Measurements from ENCODE around the gene CXCL11. TPM values are rescaled to one million over a fixed set of nuclear protein-coding genes. Genes with fewer than 3 reads are reported as not detected.
"Not testable (repeated sequence)": the region's sequence is repeated elsewhere in the genome, so short reads cannot be mapped to it uniquely, and the experiment has no call there.

Gene CXCL11
- total RNA-seq, 1 donor from 2014 or later = 0.32 TPM

DNA sequence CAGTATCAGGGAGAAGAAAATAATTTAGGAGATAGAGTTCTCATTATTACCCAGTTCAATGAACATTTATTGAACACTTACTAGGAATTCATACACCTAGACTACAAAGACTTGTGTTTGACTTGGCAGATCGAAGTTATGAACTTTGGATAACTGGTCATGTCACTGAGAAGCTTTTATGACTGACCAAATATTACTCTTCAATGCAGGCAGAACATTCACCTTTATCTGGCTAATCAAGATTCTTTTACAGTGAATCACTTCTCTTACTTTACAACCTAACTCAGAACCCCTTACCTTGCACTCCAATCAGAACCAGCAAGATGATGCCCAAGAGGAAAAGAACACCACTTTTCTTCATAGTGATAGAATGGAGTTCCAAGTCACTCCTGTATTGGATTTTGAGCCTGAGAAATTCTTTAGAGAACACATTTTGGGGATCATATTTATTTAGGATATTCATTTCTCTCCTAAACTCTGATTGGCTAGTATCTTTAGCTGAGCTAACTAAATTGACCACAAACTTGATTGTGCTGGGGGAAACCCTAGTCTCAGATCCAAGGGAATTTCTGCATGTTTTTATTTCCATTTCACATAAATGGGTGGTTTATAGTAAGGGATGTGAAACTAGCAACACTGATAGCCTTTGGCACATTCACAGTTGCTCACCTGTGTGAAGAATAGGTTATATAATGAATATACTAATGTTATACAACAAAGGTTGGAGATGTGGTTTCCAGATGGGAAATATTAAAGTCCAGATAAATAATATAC, 28.6 kb downstream of the CXCL11 start, which contains the start of gene CXCL9:
Gene CXCL9, minus strand, starts transcription at position 421 of the 774 bp plus-strand sequence. Its CDS starts 60 bp downstream, at position 361.
- no peak for DNase-seq (ENCODE audit: low spot score)
- intact Hi-C loops (cut with DNase I) = no loop called here

DNA sequence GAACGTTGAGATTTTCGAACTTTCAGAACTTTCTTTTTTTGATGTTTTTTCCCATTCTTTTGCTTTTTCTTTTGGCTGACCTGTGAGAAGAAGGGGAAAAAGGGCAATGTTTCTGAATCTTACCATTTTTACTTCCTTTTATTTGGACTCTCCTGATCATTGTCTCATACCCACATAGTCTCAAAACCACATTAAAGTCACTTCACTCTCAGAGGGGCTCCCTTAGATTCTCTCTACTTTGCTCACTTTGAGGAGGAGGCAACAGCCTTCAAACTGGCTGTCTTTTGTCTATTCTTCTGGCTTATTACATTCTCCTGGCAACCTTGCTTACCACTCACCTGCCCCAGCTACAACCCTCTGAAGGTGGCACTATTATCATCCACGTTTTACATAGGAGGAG, 32.2 kb downstream of the CXCL11 start:
- DNase-seq (ENCODE audit: low spot score) = no peak
- intact Hi-C loops (cut with DNase I) = no loop called here

DNA sequence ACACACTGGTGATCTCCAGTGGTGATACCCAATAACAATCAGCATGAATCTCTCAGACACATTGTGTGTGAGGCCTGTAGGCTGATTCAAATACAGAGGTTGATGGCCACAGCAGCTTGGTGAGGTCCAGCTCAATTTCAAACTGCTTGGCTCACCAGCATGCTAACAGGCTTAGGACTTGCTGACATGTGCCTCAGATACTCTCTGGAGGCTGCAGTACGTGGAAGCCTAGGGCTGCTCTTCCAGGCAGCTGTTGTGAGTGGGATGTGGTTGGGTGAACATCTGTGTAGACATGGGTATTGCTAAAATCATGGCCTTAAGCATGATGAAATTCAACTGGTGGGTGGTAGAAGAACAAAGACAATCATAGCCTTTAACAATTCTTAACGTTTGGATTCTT, 32.8 kb downstream of the CXCL11 start:
- DNase-seq (ENCODE audit: low spot score) = no peak
- intact Hi-C loops (cut with DNase I) = no loop called here

DNA sequence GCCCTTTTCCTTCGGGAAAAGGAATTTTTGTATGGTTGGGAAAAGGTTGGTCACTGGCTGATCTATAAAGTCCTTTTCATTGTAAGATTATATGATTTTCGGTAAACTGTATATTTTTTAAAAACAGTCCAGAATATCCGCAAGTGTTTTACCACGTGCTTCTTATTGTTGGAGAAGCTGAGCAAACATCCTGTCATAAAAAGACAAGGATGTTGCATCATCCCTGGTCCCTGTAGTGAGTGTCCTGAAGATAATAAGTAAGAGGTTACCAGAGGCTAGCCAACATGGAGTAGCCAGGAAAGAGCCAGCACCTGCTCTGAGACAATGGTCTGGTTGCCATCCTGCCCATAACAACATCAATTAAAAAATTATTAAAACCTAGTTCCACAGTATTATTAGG, 33.7 kb downstream of the CXCL11 start:
- DNase-seq (ENCODE audit: low spot score) = no peak
- intact Hi-C loops (cut with DNase I) = no loop called here

DNA sequence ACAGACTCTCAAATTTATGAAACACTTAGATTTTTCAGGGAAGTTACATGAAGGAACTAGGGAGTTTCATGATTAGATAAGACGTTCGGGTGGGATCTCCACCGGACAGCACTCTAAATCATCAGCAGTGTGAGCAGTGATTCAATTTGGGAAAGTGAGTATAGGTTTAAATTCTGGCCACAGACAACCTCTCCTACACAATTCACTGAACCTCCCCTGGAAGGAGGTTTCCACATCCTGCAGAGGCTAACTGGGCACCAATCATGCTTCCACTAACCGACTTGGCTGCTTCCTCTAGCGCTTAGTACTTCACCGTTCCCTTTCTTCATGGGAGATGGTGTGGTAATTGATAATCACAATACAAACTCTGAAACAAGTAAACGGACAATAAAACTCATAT, 34.2 kb downstream of the CXCL11 start:
- DNase-seq (ENCODE audit: low spot score) = no peak
- intact Hi-C loops (cut with DNase I) = no loop called here

DNA sequence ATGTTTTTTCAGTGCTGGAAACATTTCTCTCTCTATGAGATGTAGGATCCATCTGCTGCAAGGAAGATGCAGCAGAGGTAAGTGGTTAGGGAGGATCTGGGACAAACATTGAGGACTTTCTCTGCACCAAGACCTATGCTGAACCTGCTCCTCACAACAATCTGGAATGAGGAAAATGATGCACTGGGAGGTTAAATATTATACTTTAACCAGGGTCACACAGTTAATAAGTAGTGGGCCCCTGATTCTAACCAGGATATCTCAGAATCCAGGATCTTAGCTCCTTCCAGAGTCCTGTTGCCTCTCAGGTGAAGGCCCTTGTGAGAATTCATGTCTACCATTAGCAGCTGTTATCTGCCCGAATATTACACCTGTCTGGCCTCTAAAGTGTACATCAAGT, 35.6 kb downstream of the CXCL11 start:
- no peak for DNase-seq (ENCODE audit: low spot score)

DNA sequence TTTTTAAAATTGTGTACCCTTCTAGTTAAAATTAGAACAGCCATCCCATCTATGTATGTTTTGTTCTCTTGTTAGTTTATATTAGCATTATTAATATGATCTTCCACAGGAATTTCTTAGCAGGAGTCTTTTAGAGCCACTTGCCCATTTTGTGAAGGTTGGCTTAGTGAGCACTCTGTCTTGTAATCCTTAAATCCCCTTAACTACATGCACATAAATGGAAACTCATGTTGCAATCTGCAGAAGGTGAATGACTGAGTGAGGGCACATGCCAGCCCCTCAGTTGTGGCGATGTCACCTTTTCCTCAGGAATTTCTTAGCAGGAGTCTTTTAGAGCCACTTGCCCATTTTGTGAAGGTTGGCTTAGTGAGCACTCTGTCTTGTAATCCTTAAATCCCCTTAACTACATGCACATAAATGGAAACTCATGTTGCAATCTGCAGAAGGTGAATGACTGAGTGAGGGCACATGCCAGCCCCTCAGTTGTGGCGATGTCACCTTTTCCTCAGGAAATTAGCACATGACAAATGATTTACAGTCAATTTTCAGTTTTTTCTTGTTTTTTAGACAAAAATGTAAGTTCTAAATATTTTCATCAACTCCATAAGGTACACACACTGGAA, 37.2 kb downstream of the CXCL11 start:
- intact Hi-C loops (cut with DNase I) = loop anchor here (5.0 kb wide), 1 partner anchor 89 kb away; no protein-coding TSS in a partner anchor
- DNase-seq (ENCODE audit: low spot score) = not testable (repeated sequence)

More for the DNA sequence above, 35.6 kb downstream of the CXCL11 start:
- intact Hi-C loops (cut with DNase I) = no loop called here

DNA sequence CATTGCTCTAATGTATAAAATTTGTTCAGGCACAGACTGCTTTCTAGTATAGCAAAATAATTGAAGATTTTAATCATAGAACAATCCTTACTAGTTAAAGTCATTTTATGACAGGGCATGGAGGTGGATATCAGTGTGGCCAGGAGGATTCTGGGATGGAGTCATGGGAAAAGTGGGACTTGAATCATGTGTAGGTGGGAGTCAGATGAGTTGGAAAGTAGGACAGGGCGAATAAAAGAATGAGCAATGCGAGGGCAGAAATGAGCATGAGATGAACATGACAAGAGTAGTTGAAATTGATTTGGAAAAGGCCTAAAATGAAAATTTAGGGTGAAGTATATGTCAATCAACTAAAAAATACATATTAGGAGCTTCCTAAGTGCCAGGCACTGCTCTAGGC, 37.9 kb downstream of the CXCL11 start:
- no peak for DNase-seq (ENCODE audit: low spot score)
- intact Hi-C loops (cut with DNase I) = loop anchor here (2.0 to 5.0 kb wide), 2 partner anchors 69 to 89 kb away; no protein-coding TSS in a partner anchor

DNA sequence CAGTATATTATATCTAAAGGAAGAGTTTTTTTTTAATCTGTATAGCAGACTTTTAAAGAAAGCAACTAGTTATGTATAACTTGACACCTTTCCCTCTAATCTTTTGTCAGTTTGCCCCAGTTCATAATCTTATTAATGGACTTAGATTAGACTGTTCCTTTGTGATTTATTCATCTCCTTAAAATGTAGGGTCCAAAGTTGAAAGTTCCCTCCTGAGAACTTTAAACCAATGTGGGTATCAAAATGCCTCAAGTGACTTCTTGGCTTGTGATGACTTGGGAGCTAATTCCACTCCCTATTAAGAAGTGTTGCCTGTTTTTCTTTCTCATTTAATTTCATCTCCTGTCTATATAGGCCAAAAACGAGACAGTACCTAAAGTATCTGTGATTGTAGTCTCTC, 38.8 kb downstream of the CXCL11 start:
- no peak for DNase-seq (ENCODE audit: low spot score)
- intact Hi-C loops (cut with DNase I) = loop anchor here (2.0 to 5.0 kb wide), 2 partner anchors 70 to 90 kb away; no protein-coding TSS in a partner anchor

DNA sequence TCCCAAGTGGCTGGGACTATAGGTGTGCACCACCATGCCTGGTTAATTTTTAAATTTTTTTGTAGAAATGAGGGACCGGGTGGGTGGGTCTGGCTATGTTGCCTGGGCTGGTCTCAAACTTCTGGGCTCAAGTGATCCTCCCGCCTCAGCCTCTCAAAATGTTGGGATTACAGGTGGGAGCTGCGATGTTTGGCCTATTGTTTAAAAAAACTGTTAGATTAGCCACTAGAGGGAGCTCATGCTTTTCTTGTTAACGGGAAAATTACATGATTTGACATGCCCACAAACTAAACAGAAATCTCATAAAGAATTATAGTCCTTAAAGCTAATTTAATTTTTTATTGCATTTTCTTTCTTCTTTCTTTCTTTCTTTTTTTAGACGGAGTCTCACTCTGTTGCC, 40.1 kb downstream of the CXCL11 start:
- DNase-seq (ENCODE audit: low spot score) = no peak
- intact Hi-C loops (cut with DNase I) = loop anchor here (2.0 to 5.0 kb wide), 2 partner anchors 71 to 92 kb away; no protein-coding TSS in a partner anchor

DNA sequence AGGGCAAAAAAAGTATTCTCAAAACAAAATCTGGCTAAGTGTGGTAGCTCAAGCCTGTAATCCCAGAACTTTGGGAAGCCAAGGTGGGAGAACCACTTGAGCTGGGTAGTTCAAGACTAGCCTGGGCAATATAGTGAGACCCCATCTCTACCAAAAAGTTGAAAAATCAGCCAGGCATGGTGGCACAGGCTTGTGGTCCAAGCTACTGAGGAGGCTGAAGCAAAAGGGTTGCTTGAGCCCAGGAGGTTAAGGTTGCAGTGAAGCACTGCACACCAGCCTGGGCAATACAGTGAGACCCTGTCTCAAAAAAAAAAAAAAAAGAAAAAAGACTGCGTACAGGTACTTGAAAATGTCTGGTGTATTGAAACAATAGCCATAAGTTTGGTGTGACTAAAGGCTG, 43.4 kb downstream of the CXCL11 start:
- no peak for DNase-seq (ENCODE audit: low spot score)
- intact Hi-C loops (cut with DNase I) = no loop called here

DNA sequence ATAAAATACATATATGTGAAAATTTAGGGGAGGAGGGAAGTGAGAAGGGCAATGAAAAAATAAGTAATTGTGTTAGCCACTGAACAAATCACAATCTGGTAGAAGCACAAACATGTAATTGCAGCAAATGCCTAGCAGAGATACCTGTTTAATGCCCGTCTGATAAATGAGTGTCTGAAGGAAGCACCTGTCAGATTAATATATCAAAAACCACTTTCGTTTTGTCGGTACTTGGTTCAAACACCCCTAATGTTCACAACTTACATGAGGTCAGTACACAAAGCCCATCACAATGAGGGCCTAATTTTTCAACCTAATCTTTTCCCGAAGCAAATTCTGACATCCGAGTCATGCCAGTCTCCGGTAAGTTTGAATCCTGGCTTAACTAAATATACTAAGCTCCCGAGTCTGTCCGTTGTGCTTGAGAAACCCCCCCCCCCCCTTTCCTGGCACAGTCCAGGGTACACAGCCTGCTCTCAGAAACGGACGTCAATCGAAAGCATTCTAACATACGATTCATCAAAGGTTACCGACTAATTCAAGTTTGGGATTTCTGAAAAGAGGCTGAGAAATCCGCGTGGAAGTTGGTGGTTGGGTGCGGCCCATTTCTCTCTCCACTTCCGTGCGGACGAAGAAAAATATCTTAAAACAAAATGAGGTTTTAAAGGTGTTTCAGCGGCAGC, 45.9 kb downstream of the CXCL11 start:
- intact Hi-C loops (cut with DNase I) = loop anchor here (2.0 kb wide), 1 partner anchor 159 kb away; the partner anchor contains the start of gene NUP54
- no peak for DNase-seq (ENCODE audit: low spot score)

DNA sequence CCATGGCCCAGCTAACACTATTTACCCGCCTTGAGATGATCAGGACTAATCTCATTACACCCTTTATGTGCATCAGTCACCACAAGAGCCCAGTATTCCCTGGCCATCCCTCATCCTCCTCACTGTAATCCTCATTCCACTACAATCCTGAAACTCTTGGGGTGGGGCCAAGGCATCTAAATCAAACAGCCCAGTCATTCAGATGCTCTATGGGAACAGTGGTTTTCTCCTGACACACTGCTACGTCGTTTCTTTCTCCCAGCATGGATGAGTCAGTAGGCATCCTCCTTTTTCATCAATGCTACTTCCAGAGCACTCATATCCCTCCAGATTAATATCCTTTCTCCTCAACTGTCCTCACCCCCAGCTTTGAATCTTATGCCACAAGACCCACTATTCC, 50.8 kb downstream of the CXCL11 start:
- no peak for DNase-seq (ENCODE audit: low spot score)
- intact Hi-C loops (cut with DNase I) = no loop called here

Other genes starting within 250 kb of the CXCL11 start
- gene PPEF2, start 133.6 kb downstream of the CXCL11 start, total RNA-seq = not detected
- 15.2 TPM for gene NAAA, start 95.1 kb downstream of the CXCL11 start, total RNA-seq
- gene SDAD1, start 45.1 kb downstream of the CXCL11 start, total RNA-seq = 24.1 TPM
- 0.70 TPM for gene CXCL9, start 28.6 kb downstream of the CXCL11 start, total RNA-seq
- gene CXCL10, start 12.6 kb downstream of the CXCL11 start, total RNA-seq = 2.3 TPM
- 57.0 TPM for gene ART3, start 38.6 kb upstream of the CXCL11 start, total RNA-seq
- gene NUP54, start 112.3 kb upstream of the CXCL11 start, total RNA-seq = 22.7 TPM
- gene SCARB2, start 177.8 kb upstream of the CXCL11 start, total RNA-seq = 114 TPM
- gene FAM47E, start 215.7 kb upstream of the CXCL11 start, total RNA-seq = 2.9 TPM